NCI-H2196 treated with DMSO at 0.1 percent for 48 hours (cell line): Measurements from ENCODE around the gene MTF1.

ENCODE experiments used
- DNase-seq: peaks from one replicate; lab custom pipeline; 2025; ENCODE audit not compliant: unreplicated experiment; lab: John Stamatoyannopoulos, UW

Gene MTF1

DNA sequence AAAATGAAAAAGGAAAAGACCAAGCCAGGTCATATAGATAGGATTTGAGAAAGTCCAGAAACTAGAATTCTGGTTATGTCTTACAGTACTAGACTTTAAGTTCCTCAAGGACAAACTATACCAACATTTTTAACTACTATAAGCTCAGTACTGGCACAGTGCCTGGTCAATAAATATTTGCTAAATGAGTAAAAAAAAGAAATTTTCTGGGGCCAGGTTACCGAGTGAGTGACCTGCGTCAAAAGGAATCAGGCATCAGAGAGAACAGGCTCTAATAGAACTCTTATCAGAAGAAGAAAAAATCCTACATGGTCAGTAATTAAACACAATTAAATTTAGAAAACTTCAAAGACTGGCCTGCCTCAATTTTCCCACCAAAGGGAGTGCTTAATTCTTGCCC, 27.6 kb downstream of the MTF1 start:
- DNase-seq = no peak

DNA sequence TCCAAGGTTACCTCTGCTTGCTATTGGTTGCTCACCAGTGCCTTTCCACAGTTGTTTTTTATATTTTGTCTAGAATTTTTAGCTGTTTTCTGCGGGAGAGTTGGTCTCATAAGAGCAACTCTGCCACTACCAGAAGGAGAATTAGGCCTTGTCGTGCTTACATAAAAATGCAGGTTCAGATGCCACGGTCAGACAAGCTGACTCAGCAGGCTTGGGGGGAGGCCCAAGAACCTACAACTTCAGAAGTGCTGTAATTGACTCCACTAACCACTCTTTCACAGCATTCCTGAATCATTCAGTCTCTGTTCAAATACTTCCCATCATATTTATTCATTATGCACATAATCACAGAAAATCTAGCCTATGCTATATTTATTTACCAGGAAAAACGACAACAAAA, 28.3 kb downstream of the MTF1 start:
- DNase-seq = no peak

DNA sequence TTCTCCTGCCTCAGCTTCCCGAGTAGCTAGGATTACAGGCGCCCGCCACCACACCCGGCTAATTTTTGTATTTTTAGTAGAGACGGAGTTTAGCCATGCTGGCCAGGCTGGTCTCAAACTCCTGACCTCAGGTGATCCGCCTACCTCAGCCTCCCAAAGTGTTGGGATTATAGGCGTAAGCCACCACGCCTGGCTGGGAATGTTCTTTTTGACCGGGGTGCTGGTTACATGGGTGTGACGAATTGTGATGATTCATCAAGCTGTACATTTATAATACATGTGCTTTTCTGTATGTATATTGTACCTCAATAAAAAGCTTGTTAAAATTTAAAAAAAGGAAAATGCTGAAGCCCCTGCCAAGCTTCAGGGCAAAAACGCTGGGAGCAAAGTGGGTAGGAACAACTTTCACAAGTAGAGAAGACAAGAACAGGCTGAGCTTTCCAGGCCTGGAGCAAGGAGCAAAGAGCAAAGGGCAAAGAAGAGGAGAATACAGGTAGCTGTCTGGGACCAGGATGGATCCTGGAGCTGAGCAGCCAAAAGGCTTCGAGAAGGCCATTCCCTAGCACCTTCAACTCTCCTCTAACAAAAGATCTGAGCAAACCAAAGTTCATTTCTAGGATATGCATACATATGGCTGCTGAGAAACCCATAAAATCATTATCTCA, 30.9 kb downstream of the MTF1 start:
- DNase-seq = no peak

DNA sequence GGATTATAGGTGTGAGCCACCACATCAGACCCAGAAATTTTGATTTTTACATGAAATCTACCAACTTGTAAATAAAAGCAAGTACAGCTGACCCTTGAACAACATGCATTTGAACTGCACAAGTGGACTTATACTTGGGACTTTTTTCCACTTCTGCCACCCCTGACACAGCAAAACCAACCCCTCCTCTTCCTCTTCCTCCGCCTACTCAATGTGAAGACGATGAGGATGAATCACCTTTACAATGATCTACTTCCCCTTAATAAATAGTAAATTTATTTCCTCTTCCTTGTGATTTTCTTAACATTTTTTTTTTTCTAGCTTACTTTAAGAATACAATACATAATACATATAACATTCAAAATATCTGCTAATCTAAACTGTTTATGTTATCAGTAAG, 33.9 kb downstream of the MTF1 start:
- DNase-seq = no peak

DNA sequence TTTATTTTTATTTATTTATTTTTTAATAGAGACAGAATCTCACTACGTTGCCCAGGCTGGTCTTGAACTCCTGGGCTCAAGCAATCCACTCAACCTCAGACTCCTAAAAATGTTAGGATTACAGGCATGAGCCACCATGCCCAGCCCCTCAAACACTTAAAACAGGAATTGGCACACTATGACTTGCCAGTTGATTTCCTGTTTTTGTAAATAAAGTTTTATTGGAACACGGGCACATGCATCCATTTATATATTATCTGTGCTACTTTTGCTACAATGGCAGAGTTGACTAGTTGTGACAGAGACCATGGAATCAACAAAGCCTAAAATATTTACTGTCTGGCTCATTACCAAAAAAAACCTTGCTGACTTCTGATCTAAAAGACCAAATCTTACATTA, 35.4 kb downstream of the MTF1 start:
- no peak for DNase-seq

GRCh38 chr1:37822906-37823815, 36.2 kb downstream of the MTF1 start:
- no peak for DNase-seq

- no peak for DNase-seq
Measured at GRCh38 chr1:37821481-37821880, 37.9 kb downstream of the MTF1 start.

DNA sequence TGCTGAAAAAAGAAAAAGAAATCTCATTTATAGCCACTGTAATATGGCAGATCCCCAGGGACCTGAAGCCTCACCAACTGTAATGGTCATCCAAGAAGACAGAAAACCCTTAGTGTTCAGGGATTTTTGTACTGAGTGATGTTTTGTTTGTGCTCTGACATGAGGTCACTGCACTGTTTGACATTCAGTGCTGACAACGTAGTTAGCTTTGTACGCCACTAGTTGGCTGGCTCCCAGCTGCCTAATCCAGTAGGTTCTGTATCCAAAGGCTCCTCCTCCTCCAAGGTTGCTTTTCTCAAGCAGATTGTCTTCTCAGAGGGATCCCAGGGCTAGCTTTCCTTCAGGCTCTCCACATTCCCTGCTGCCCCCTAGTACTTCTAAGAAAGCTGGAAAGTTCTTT, 41.9 kb downstream of the MTF1 start:
- DNase-seq = peak; percentile 36

DNA sequence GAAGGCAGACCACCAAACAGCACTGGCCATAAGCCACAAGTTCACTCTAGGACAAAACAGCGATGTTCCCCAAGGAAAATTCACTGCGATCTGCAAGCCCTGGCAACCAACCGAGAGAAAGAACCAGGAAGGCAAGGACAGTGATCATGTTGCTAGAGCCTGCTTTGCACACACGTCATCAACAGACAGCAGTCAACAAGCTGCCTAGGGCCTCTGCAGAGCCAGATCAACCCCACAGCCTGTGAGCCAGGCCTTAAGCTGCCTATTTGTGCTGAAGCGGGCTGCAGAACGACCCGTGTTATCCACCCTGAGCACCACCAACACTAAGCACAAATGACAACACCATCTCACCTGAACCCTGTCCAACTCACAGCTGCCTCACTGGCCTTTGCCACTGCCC, 45.1 kb downstream of the MTF1 start:
- DNase-seq = no peak

GRCh38 chr1:37813529-37814145, 45.8 kb downstream of the MTF1 start:
- DNase-seq = no peak

- peak; percentile 79 for DNase-seq
Measured at GRCh38 chr1:37811027-37811655, 48.3 kb downstream of the MTF1 start.

GRCh38 chr1:37809942-37810341, 49.5 kb downstream of the MTF1 start:
- DNase-seq = no peak

GRCh38 chr1:37808369-37809319, 50.7 kb downstream of the MTF1 start:
- DNase-seq = peak; percentile 50

- peak; percentile 90 for DNase-seq
Measured at GRCh38 chr1:37807555-37808368, 51.6 kb downstream of the MTF1 start, which contains the start of the genes C1orf122 and YRDC. Gene C1orf122, plus strand, starts transcription at chr1:37807790. Its CDS starts 615 bp downstream, at chr1:37808405. Gene YRDC, minus strand, starts transcription at chr1:37808208. Its CDS starts 28 bp downstream, at chr1:37808180.

GRCh38 chr1:37807220-37807554, 52.2 kb downstream of the MTF1 start:
- no peak for DNase-seq

GRCh38 chr1:37802439-37802838, 57.0 kb downstream of the MTF1 start:
- no peak for DNase-seq

DNA sequence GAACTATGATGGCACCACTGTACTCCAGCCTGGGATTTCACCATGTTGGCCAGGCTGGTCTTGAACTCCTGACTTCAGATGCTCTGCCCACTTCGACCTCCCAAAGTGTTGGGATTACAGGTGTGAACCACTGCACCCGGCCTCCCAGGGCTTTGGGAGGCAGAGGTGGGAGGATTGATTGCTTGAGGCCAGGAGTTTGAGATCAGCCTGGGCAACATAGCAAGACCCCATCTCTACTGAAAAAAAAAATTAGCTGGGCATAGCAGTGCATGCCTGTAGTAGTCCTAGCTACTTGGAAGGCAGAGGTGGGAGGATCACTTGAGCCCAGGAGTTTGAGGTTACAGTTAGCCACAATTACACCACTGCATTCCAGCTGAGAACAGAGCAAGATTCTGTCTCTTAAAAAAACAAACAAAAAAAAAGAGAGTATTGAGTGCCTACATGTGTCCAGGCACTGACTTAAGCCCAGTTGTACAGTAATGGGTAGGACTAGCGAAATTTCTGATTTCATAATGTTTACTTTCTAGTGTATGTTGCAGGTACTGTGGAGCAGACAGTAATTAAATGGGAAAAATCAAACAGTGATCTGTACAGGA, 61.5 kb downstream of the MTF1 start:
- DNase-seq = no peak

- peak; percentile 20 for DNase-seq
Measured at GRCh38 chr1:37795340-37796125, 63.9 kb downstream of the MTF1 start.
